GM12873 (cell line): Measurements from ENCODE around the gene ATOH8.

ENCODE experiments used
- CTCF ChIP-seq: IDR thresholded peaks from 2 replicates; pipeline ENCODE4 v1.5.1; 2012; ENCODE audit warnings: low read depth, mild to moderate bottlenecking, moderate library complexity, low read length, control low read depth; ENCODE audit not compliant: insufficient read depth; ENCODE audit errors: missing control alignments

The ATOH8 gene

DNA sequence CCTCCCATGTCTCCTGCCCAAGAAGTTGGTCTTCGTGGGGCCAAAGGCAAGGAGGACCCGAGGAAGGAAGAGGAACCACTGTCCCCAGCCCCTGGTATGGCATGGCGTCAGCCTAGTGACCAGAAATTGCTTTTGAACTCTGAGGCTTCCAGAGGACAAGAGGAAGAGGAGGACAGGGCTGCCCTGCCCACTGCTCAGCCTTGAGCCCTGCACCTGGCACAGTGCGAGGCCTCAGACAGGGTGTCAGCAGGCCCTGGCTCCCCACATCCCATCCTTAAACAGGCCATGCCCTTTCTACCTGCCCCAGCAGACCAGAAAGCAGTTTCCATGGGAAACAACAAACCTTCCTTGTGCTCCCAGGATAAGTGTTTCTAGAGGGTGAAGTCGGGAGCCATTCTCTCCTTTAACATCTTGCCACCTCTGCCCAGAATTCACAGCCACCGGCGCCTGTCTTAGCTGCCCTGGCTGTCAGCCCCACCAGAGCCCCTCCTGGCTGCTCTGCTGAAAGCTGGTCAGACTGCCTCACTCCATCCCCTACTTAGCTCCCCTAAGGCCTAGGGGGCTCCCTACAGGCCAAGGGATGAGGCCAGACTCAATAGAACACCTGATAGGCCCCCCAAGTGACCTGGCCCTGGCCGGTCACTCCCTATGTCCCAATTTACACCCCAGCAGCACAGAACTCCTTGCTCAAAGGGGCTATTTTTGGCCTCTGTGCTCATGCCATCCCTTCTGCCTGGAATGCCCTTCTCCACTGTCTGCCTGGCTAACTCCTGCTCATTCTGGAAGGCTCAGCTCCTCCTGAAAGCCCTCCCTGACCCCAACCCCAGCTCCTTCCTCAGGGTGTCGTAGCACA lies 20.6 kb downstream of the ATOH8 start:
- no peak for TF ChIP-seq CTCF

DNA sequence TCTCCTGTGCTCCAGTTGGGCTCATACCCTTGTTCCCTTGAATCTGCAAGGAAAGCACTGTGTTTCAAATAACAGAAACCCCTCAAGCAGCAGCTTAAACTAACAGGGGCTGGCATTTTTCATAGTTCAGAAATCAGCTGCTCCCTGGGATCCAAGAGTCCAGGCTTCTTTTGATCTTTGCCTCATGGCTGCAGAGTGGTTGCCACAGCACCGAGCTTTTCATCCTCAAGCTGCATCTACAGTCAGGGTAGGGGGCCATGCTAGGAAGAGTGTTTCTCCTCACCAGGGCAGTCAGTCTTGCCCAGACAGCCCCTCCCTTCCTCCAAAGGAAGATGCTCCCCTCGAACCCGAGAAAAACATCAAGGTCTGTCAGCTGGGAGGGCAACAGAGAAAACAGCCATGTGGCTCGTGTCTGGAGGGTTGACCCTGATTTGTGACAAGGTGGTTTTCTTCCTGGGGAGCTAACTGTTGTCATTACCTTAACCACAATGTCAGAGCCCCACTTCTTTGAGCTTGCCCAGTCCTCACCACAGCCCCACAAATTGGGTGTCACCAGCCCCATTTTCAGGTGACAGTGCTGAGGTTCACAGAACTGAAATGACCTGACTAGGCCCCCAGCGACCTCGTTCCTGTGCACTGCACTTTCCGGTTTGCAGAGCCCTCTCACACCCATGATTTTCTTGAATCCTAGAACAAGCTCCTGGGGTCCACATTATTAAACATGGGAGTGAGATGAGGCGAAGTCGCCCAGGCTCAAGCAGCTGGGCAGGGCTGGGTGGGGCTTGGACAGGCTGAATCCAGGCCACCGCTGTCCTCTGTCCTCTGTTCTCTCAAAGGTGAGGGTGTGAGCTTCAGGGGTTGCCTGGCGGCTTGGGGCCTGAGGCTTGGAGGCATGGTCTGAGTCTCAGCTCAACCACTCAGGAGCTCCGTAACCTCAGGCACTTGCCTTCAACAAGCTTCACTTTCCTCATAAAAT lies 21.9 kb downstream of the ATOH8 start:
- TF ChIP-seq CTCF: no peak

DNA sequence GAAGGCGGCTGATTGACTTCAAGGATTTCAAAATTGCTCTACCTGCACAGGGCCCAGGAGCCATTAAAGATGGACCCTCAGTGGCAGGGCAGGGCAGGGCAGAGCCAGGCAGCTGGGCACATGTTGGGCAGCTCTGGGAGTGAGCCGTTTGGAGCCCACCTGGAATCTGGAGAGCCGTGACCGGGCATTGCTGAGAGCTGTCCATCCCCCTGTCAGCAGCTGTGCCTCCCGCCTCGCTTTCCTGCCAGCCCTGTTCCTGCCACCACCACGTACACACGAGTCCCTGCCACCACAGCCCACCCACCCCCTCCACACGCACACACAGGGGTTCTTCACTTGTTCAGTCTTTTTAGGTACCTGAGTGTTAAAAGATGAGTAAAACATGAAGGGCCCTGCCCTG lies 22.9 kb downstream of the ATOH8 start:
- no peak for TF ChIP-seq CTCF

- no peak for TF ChIP-seq CTCF
Measured at GRCh38 chr2:85777441-85777861, 23.7 kb downstream of the ATOH8 start.

DNA sequence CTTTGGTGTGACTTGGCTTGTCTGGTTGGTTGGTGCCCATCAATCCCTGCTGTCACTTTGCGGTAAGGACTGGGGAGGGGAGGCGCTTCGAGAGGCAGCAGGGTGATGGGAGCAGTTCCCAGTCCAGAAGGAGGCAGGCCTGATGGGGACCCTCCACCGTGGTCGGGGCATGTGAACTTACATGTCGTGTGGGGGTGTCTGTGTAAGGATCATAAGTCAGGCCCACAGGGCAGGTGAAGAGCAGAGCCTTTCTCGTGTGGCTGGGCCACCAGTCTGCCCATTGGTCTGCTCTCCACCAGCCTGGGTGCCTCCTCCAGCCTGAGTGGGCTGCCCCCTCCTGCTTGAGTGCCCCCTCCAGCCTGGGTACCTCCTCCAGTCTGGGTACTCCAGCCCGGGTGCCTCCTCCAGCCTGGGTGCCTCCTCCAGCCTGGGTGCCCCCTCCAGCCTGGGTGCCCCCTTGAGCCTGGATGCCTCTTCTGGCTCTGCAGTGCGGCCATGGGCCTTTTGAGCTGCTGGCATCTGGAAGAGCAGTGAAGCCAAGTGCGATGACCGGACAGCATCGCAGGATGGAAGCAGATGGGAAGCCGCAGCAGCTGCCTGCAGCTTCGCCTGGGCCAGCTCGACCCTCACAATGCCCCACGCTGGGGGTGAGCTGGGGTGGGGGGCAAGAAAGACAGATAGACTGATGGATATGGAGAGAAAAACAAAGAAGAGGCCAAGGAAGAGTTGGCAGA lies 25.0 kb downstream of the ATOH8 start:
- no peak for TF ChIP-seq CTCF

GRCh38 chr2:85779641-85780315 lies 26.0 kb downstream of the ATOH8 start:
- TF ChIP-seq CTCF: no peak
